ENCODE results near the gene VASP.

GRCh38 chr19:45492137-45492626 lies 15.1 kb upstream of the VASP start:
- no peak for TF ChIP-seq POLR2A (IDR thresholded peaks at IDR 0.05; ENCODE audit: low read length)
- no peak for TF ChIP-seq GATA1 (IDR thresholded peaks at IDR 0.05; ENCODE audit: low read depth, low read length)
